G401.6 (cell line): ENCODE measurements around the gene CCDC185.
"Not testable (repeated sequence)": the region's sequence is repeated elsewhere in the genome, so short reads cannot be mapped to it uniquely, and the experiment has no call there.

Experiments used
- FAIRE-seq: peaks from 2 replicates; lab custom pipeline; 2012; peaks lifted over from hg19 to GRCh38; lab: Jason Lieb, UNC

CCDC185 gene

GRCh38 chr1:223394706-223395105 is 1.5 kb downstream of the CCDC185 start:
- no peak for FAIRE-seq

GRCh38 chr1:223399393-223399792 is 6.2 kb downstream of the CCDC185 start:
- not testable (repeated sequence) for FAIRE-seq

DNA sequence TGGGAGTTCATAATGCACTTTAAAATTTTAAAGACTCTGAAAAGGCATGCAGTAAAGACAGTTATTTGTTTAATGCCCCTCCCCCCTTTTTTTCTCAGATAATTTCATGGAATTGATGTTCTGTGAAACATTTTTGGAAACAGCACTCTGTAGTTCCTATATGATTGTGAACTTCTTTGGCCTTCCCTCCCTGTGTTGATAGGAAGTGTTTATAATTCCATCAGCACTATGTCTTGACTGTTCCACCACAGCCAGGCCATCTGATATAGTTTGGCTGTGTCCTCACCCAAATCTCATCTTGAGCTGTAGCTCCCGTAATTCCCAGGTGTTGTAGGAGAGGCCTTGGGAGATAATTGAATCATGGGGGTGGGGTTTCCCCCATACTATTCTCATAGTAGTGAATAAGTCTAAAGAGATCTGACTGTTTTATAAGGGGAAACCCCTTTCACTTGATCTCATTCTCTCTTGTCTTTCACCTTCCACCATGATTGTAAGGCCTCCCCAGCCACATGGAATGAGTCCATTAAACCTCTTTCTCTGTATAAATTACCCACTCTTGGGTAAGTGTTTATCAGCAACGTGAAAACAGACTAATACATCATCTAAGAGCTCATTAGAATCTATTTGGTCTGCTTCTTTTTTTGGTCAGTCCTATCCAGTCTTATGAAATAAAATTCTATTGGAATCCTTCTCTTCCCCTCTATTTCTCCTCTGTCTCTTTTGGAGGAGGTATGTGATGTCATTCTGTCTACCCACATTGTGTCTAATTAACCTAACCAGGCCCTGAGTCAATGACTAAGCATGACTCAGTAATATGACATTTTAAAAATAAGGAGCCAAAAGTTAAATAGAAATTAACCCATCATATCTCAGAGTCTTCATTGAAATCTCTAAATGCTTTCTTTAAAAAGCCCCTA is 8.9 kb downstream of the CCDC185 start:
- no peak for FAIRE-seq

- FAIRE-seq = no peak
Measured at GRCh38 chr1:223402790-223403142, 9.6 kb downstream of the CCDC185 start.

DNA sequence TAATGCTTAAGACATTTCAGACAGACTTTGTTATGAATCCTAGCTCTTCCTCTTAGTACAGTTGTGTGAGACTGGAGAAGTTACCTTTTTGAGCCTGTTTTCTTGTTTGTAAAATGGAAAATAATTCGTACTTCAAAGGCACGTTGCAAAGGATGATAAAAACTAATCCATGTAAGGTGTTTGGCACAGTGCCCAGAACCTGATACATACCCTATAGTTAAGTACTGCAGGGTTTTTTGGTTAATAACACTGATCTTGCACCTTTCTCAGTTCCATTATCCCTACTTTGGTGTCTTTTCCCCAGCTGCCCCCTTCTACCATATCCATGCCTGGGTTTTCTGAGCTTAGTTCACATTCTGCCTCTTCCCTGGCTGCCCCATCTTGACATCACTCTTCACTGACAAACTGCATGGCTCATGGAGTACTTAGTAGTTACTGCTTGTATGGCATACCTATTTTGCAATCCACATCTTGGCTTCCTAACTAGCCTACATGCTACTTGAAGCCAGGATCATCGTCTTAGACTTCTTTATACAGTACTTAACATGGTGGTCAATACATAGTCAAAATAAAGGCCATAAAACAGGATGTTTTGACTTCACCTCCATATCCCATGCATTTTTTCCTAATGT is 10.1 kb downstream of the CCDC185 start:
- FAIRE-seq = no peak

- no peak for FAIRE-seq
Measured at GRCh38 chr1:223405507-223405906, 12.3 kb downstream of the CCDC185 start.

GRCh38 chr1:223410036-223410435 is 16.8 kb downstream of the CCDC185 start:
- FAIRE-seq = no peak

- FAIRE-seq = no peak
Measured at GRCh38 chr1:223411309-223411708, 18.1 kb downstream of the CCDC185 start.

- FAIRE-seq = no peak
Measured at GRCh38 chr1:223411710-223412109, 18.5 kb downstream of the CCDC185 start.

DNA sequence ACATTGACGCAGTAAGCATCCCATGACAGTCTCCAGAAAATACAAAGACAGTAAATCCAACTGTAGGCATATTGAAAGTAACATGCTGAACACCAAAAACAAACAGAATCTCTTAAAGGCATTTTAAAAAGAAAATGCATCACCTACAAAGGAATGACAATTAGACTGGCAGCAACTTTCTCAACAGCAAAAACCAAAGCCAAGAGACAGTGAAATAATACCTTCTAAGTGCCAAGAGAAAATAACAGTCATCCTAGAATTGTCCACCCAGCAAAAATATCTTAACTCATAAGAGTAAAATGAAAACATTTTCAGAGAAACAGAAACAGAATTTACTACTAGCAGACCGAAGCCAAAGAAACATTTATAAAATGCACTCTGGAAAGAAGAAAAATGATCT is 20.0 kb downstream of the CCDC185 start:
- FAIRE-seq = no peak

GRCh38 chr1:223417444-223417843 is 24.2 kb downstream of the CCDC185 start:
- FAIRE-seq = no peak

DNA sequence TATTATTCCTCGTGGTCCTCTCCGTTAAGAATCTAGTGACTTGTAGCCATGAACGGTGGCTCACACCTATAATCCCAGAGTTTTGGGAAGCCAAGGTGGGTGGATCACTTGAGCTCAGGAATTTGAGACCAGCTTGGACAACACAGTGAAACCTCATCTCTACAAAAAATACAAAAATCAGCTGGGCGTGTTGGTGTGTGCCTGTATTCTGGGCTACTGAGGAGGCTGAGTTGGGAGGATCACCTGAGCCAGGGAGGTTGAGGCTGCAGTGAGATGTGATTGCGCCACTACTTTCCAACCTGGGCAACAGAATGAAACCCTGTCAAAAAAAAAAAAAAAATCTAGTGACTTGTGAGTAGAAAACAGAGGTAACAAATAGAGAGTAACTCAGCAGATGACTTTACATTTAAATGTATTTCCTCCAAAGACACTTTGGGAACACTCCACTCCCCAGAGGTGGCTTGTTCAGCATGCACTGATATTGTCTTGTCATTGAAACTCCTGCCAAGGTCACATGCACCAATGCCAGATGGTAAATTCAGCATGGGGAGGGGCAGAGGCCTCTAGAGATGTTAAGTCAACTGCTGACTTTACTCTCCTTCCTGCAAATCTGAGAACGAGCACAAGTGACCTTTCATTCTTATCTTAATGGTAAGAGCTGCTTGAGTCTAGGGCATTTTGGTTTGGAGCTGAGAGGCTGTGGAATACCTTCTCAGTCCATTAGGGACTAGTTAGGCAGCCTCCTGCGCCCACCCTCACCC is 24.9 kb downstream of the CCDC185 start:
- no peak for FAIRE-seq

DNA sequence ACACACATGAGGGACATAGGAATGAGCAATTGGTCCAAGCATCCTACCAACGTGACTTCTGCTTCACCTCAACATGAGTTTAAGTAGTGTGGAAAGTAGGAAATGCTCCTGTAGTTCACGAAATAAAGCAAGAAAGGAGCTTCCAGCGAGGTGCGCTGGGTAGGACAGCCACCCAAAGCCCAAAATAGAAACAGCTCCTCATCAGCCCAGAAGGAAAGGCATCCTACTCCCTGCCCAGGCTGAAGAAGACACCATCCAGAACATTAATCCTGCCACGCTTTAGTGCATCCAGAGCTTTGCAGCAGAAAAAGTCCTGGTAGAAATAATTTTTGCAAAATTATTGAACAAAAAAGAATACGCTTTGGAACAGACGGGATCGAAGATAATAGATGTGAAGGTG is 25.9 kb downstream of the CCDC185 start:
- no peak for FAIRE-seq

DNA sequence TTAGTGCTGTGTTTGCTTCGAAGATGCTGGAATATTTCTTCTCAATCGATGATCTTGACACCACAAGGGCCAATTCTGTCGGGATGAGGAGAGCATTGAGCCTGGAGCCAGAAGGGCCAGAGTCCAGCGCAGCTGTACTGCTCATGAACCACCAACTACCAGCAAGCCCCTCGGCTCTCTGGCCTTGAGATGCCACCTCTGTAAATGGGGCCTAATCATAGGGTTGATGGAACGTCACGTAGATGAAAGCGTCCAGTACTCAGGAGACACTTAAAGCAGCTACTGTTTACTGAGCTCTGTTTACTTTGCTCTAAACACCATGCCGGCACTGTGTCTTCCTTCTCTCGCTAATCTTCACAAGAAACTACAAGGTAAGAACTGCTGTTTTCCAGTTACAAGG is 26.3 kb downstream of the CCDC185 start:
- FAIRE-seq = no peak

DNA sequence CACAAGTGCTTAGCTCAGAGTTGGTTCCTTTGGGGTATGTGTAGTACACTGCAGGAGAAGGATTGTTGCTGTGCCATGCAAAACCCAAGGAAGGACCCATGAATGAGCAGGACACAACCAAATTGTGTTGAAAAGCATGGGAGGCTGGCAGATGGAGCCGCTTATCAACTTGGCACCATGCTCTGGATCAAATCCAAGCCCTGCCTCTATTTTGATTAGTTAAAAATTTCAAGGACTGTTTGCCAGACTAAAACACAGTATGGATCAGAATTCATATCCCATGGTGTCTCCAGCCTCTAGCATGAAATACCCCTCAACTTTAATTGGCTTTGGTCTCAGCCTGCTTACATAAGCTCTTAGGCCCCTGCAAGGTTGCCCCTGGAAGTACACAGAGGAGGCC is 27.8 kb downstream of the CCDC185 start:
- no peak for FAIRE-seq

DNA sequence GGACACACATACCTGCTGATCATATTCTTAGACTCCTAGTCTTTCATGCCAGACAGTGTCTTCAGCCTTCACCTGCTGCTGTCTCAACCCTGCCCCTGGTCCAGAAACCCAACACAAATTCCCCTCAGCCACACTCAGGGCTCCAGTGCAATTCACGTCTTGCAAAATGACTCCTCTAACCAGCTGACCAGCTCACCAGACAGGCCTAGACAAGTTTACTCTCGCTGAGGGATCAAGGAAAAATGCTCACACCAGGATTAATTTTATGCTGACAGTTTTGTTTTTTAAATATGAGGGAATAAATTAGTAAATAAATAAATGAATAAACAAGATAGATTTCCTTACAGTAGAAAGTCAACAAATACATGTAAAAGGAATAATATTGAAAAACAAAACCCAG is 28.5 kb downstream of the CCDC185 start:
- no peak for FAIRE-seq

- FAIRE-seq = no peak
Measured at GRCh38 chr1:223422911-223423310, 29.7 kb downstream of the CCDC185 start.

GRCh38 chr1:223423641-223424233 is 30.5 kb downstream of the CCDC185 start:
- FAIRE-seq = no peak

- FAIRE-seq = no peak
Measured at GRCh38 chr1:223425550-223425949, 32.3 kb downstream of the CCDC185 start.

DNA sequence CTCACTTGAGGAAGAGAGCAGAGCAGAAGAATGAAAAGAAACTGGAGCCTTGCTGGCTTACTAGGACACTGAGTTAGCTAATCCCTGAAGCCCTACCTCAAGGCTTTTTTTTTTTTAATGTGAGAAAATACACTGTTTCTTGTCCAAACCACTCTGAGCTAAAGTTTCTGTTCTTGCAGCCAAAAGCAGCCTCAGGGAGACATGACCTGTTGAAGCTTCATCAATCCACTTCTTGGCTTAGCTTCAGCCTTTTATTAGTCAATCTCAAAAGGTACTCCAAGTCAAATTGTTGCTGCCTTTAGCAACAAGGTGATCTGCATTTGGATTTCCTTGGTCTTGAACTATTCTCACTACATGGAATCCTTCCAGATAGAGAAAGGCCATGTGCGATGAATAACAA is 33.7 kb downstream of the CCDC185 start:
- no peak for FAIRE-seq

GRCh38 chr1:223429313-223429731 is 36.1 kb downstream of the CCDC185 start:
- FAIRE-seq = no peak

DNA sequence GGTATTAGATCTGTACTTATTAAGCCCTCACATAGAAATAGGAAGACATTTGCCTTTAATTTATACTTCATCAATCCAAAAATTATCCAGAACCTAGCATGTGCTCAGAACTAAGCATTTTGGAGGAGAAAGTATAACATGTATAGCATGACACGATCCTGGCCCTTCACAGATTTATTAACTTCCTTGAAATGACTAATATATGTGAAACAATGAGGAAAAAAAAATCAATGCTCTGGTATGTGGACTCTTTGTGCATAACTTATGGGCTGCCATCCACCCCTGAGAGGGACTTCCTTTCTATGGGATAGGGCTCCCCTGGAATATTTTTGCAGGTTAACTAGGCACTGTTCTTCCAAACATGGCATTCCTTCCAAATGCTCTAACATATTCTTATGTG is 36.6 kb downstream of the CCDC185 start:
- no peak for FAIRE-seq

DNA sequence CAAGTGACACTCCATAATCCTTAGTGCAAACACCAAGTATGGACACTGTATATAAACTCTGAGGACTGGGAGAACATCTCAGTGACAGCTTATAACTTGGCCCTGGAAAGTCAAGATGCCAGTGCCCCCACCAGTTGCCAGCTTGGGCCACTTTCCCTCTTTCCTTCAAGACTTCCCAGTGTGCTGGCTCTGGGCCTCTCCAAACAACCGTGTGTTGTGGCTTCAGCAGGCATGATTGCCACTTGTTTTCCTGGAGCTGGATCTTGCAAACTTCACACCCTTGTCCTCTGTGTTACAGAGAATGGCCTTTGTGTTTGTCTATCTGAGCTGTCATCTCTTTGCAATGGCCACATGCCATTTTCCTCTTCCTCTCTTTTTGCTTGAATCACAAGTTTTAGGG is 37.0 kb downstream of the CCDC185 start:
- FAIRE-seq = no peak
